Spinal cord (tissue), 10 donors: ENCODE data around the gene LGALS3BP. TPM values are rescaled to one million over a fixed set of nuclear protein-coding genes. Genes with fewer than 3 reads are reported as not detected.
"Not testable (repeated sequence)": the region's sequence is repeated elsewhere in the genome, so short reads cannot be mapped to it uniquely, and the experiment has no call there.

Experiments used
- DNase-seq, 6 donors: peaks; one replicate each; pipeline versions ENCODE4 v3.0.0 to v3.0.0-alpha.2; 2013 to 2015; ENCODE audit warnings: low spot score in 6 of 6, low read depth in 4 of 6
- H3K27ac ChIP-seq: one replicate; pipeline ENCODE4 v1.5.1; 2013; ENCODE audit warnings: low read depth, low read length, control low read depth
- H3K27me3 ChIP-seq: one replicate; pipeline ENCODE4 v1.6.1; 2013; ENCODE audit warnings: low read length; ENCODE audit not compliant: control insufficient read depth, insufficient read depth
- H3K36me3 ChIP-seq: one replicate; pipeline ENCODE4 v1.6.1; 2013; ENCODE audit warnings: low read length; ENCODE audit not compliant: control insufficient read depth, insufficient read depth
- H3K4me1 ChIP-seq: one replicate; pipeline ENCODE4 v1.6.1; 2013; ENCODE audit warnings: low read length; ENCODE audit not compliant: control insufficient read depth, insufficient read depth
- H3K4me3 ChIP-seq: one replicate; pipeline ENCODE4 v1.5.1; 2013; ENCODE audit warnings: low read depth, low read length, control low read depth
- H3K9me3 ChIP-seq: one replicate; pipeline ENCODE4 v1.6.1; 2013; ENCODE audit warnings: low read length; ENCODE audit not compliant: control insufficient read depth, insufficient read depth
- whole genome bisulfite sequencing: methylation state at CpG from one replicate; pipeline ENCODE4 v1.1.5; 2013; ENCODE audit warnings: missing lambda C conversion rate; ENCODE audit not compliant: insufficient coverage; 5-methylcytosine and 5-hydroxymethylcytosine counted together
- polyA plus RNA-seq, 2 donors: library from polyadenylated mRNA; unstranded; fragments of 120-200 nt; gene quantifications; one replicate each; pipeline ENCODE4 v1.2.1, GENCODE V29; 2013; ENCODE audit not compliant: insufficient read length in 2 of 2
- total RNA-seq, 2 donors: library from RNA; depleted of rRNA in 1 of 2; stranded (reverse); fragments of 120-200 nt in 1 of 2; fragments of >200 nt in 1 of 2; gene quantifications; one replicate each; pipeline versions ENCODE4 v1.2.3 to v1.2.4, GENCODE V29; 2013 to 2014
- donor health status: healthy.

The LGALS3BP gene
- total and polyA plus RNA-seq, 4 donors: 83.0 to 166 (median 106) TPM

DNA sequence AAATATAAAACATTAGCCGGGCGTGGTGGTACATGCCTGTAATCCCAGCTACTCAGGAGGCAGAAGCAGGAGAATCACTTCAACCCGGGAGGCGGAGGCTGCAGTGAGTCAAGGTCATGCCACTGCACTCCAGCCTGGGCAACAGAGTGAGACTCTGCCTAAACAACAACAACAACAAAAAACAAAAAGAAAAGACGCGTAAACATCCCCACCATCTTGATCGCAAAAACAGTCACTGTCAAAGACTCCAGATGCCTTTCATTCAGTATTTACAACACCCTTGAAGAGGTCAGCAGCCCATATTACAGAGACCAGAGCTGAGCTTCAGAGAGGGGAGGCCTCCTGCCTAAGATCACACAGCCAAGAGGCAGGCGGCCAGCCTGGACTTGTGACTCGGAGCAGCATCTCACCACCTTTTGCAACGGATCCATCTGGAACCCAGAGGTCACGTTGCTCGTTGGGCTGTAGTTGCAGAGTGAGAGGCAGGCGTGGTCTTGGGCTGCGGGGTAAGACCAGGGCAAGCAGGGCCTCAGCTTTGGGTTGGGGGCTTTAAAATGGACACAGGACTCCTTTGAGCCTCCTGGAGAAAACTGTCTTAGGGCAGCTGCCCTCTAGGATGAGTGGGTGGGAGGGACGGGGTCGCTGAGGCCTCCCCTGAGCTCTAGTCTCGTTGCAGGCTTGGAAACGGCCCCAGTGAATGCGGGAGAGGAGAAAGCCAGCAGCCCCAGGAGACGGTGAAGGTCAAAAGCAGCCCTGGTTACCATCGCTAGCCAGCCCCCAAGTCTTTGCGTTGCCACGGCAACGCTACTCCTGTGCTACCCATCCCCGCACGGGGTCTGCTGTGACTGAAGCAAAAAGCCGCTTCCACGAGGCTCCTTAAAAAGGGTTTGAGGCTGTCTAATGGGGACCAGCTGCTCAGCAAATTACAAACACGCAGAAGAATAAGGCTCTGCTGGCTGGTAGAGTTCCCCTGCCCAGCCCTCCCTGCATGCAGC, 26.1 kb downstream of the LGALS3BP start:
- peak overlapping the region; percentile 81 for H3K27ac ChIP-seq
- 27% methylated on average over 26 of the region's 29 CpGs for WGBS
- no peaks in the 10 kb centered on the region for H3K27me3 ChIP-seq
- peaks cover 2% of the 10 kb centered on the region for H3K9me3 ChIP-seq
- H3K4me1 ChIP-seq: peaks cover 52% of the 10 kb centered on the region
- H3K36me3 ChIP-seq: no peaks in the 10 kb centered on the region
- peak in 3 of 6 donors; percentile 79 to 95 (median 89) for DNase-seq
- H3K4me3 ChIP-seq: no peak overlapping the region

DNA sequence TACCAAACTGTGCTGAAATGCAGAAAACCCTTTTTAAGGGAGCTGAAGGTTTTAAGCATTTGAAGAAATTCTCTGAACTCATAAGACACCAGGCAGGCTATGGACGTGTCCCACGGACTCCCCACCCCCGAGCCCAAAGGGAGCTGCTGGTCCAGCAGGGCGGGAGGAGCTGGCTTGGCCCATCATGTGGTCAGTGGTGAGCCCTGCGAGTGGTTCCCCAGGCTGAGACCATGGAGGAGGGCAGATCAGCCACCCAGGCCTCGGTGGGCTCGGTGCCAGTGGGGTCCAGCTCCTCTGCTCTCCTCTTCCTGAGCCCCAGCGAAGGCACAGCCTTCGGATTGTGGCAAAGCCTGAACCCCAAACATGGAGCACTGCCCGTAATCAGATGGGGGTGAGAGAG, 27.0 kb downstream of the LGALS3BP start:
- DNase-seq: no peak
- Histone ChIP-seq H3K27ac (peak overlapping the region; percentile 81), H3K27me3 (no peaks in the 10 kb centered on the region), H3K4me3 (no peak overlapping the region), H3K9me3 (peaks cover 2% of the 10 kb centered on the region), H3K4me1 (peaks cover 53% of the 10 kb centered on the region), H3K36me3 (no peaks in the 10 kb centered on the region)
- 88% methylated on average over 10 of the region's 10 CpGs for WGBS

DNA sequence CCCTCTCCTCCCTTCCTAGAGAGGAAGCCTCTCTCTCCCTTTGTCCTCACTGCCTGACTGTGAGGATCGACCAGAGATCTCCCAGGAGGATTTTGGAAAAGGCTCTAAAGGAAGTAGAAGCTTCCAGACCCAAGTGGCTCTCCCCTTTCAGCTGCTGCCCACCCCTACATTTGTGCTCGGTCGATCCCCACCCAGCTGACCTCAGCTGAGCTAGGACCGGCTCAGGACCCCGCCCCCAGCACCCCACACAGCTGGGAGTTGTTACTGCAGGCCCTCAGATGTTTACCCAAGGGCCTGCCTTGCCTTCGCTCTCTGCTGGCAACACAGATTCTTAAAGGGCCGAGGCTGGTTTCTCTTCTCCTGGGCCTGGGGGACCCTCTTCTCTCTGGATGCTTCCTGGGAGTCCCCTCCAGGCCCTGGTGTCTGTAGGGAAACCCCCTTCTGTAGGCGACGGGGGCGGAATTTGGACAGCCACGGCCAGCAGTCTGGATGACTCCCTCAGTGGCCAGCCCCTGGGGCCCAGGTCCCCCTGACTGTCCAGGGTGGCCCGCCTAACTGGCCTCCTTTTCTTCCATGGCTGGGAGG, 27.7 kb downstream of the LGALS3BP start:
- Histone ChIP-seq H3K4me3 (no peak overlapping the region), H3K9me3 (peaks cover 2% of the 10 kb centered on the region), H3K27me3 (no peaks in the 10 kb centered on the region), H3K4me1 (peaks cover 54% of the 10 kb centered on the region), H3K27ac (peak overlapping the region; percentile 81), H3K36me3 (no peaks in the 10 kb centered on the region)
- DNase-seq: peak in 1 of 6 donors; percentile 45
- 58% methylated on average over 11 of the region's 12 CpGs for WGBS

DNA sequence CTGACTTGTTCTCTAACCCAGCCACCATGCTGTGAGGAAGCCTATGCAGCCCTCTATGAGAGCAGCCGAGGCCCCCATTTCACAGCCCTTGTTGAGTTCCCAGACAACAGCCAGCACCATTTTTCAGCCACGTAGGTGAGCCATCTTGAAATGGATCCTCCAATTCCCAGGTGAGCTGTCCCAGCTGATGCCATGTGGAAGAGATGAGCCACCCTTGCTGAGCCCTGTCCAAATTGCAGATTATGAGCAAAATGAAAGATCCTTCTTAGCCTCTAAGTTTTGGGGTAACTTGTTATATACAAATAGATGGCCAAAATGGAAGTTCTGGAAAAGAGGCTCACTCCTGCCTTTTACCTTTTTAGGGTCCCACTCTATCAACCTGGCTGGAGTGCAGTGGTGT, 28.9 kb downstream of the LGALS3BP start:
- Histone ChIP-seq H3K4me3 (no peak overlapping the region), H3K4me1 (peaks cover 51% of the 10 kb centered on the region), H3K9me3 (peaks cover 2% of the 10 kb centered on the region), H3K36me3 (no peaks in the 10 kb centered on the region), H3K27ac (no peak overlapping the region), H3K27me3 (no peaks in the 10 kb centered on the region)
- WGBS: 95% methylated on average over 2 of the region's 2 CpGs
- no peak for DNase-seq

DNA sequence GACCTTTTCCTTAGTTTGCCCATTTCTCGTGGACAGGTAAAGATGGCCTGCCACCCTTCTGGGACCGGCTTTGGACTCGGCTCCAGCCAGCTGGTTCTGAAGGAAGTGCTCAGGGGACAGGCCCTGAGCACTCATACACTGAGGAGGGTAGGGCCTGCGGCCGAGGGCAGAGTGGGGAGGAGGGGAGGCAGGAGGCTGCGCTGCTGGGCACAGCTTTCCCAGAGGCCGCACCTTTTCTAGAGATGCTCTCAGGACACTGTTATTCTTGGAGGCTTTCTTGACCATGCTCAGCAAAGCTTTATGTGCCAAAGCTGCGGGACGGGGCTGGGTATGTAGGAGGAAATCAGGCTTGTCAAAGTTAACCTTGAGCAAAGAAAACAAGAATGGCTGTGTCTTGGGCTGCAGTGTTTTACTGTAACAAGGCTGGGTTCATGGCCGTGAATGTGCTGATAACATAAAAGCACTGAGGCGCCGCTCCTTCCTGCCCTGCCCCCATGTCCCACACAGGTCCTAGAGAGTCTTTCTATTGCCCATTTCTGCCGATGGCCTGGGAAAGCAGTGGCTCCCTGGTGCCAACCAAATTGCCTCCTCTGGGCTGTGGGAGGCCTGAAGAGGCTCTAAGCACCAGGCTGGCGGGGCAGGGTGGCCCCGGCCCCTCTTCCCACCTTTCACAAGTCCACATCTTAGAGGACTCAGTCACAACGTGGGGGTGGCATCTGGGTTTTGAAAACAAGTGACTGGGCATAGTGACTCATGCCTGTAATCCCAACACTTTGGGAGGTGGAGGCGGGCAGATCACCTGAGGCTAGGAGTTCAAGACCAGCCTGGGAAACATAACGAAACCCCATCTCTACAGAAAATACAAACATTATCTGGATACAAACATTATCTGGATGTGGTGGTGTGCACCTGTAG, 32.2 kb downstream of the LGALS3BP start:
- Histone ChIP-seq H3K36me3 (no peaks in the 10 kb centered on the region), H3K4me1 (peaks cover 24% of the 10 kb centered on the region), H3K4me3 (no peak overlapping the region), H3K9me3 (peaks cover 2% of the 10 kb centered on the region), H3K27me3 (no peaks in the 10 kb centered on the region), H3K27ac (no peak overlapping the region)
- 69% methylated on average over 7 of the region's 18 CpGs for WGBS
- DNase-seq: no peak

DNA sequence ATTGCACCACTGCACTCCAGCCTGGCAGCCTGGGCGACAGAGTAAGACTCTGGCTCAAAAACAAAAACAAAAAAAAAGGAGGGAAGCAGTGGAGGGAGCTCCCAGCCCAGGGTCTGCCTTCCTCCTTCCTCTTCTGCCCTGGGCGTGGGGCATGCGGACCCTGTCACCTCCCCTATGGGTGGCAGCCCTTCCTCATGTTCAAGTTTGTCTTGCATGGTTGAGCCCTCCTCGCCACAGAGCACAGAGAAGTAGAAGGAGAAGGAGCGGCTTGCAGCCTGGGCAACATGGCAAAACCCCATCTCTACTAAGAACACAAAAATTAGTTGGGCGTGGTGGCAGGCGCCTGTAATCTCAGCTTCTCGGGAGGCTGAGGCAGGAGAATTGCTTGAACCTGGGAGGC, 33.1 kb downstream of the LGALS3BP start:
- WGBS: 67% methylated on average over 1 of the region's 8 CpGs
- Histone ChIP-seq H3K27ac (no peak overlapping the region), H3K36me3 (no peaks in the 10 kb centered on the region), H3K27me3 (no peaks in the 10 kb centered on the region), H3K4me1 (peaks cover 15% of the 10 kb centered on the region), H3K9me3 (peaks cover 2% of the 10 kb centered on the region), H3K4me3 (no peak overlapping the region)
- DNase-seq: no peak

DNA sequence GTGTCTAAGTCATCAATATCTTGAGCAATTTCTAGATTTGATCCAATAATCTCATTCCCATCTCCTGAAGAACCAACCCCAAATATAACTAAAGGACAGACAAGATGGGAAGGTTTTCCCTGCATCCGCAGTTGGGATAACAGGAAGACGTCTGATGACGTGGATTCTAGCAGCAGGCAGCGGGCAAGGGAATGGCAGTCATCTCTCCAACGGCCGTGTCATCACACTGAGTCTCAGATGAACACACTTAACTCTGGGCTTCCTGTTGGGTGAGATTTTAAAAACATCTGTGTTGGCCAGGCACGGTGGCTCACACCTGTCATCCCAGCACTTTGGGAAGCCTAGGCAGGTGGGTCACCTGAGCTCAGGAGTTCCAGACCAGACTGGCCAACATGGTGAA, 33.6 kb downstream of the LGALS3BP start:
- 93% methylated on average over 4 of the region's 7 CpGs for WGBS
- H3K36me3 ChIP-seq: no peaks in the 10 kb centered on the region
- H3K9me3 ChIP-seq: peaks cover under 1% of the 10 kb centered on the region
- peaks cover 14% of the 10 kb centered on the region for H3K4me1 ChIP-seq
- no peaks in the 10 kb centered on the region for H3K27me3 ChIP-seq
- H3K27ac ChIP-seq: no peak overlapping the region
- no peak for DNase-seq
- H3K4me3 ChIP-seq: no peak overlapping the region

DNA sequence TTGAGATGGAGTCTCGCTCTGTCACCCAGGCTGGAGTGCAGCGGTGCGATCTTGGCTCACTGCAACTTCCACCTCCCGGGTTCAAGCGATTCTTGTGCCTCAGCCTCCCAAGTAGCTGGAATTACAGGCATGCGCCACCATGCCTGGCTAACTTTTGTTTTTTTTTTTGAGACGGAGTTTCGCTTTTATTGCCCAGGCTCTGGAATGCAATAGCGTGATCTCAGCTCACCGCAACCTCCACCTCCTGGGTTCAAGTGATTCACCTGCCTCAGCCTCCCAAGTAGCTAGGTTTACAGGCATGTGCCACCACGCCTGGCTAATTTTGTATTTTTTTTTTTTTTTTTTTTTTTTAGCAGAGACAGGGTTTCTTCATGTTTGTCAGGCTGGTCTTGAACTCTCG, 34.3 kb downstream of the LGALS3BP start:
- H3K9me3 ChIP-seq, DNase-seq, H3K27ac ChIP-seq, H3K36me3 ChIP-seq, H3K27me3 ChIP-seq, H3K4me3 ChIP-seq: not testable (repeated sequence)
- 89% methylated on average over 6 of the region's 12 CpGs for WGBS
- peaks cover 14% of the 10 kb centered on the region for H3K4me1 ChIP-seq

DNA sequence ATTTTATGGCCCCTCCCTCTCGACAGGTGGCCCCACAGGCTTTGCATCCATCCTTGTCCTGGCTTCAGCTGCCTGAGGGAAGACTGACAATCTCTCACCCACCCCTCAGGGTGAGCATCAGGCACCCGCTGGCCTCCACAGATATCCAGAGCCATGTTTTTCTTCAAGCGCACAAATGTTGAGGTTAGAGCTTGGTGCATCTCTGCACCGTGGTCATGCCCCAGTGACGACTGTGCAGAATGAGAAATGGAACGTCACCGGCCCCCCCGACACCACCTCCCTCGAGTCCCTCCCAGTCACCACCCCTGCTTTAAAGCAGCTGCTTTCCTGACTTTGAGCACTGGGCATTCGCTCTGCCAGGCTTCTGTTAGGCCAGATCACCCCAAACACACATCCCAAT, 34.8 kb downstream of the LGALS3BP start:
- H3K4me3 ChIP-seq: no peak overlapping the region
- no peak overlapping the region for H3K27ac ChIP-seq
- H3K4me1 ChIP-seq: peaks cover 16% of the 10 kb centered on the region
- no peaks in the 10 kb centered on the region for H3K9me3 ChIP-seq
- H3K36me3 ChIP-seq: no peaks in the 10 kb centered on the region
- WGBS: 70% methylated on average over 10 of the region's 10 CpGs
- no peaks in the 10 kb centered on the region for H3K27me3 ChIP-seq
- DNase-seq: no peak
